Trophoblast cell (in vitro differentiated cells and primary cell): ENCODE data around the gene BAIAP2. TPM values are rescaled to one million over a fixed set of nuclear protein-coding genes. Genes with fewer than 3 reads are reported as not detected.
A peak's percentile ranks its signal among the peaks of the same experiment; 100 is the strongest.

ENCODE experiments used
- DNase-seq, 2 donors: peaks; one replicate each; pipeline ENCODE4 v3.0.0-alpha.2; 2016
- H2AFZ ChIP-seq: 2 replicates; pipeline ENCODE4 v1.6.1; 2013; ENCODE audit warnings: low read length, moderate library complexity, mild to moderate bottlenecking; ENCODE audit not compliant: insufficient read depth, poor library complexity
- H2AK5ac ChIP-seq: 2 replicates; pipeline ENCODE4 v1.6.1; 2013; ENCODE audit warnings: mild to moderate bottlenecking, low read length
- H2BK120ac ChIP-seq: 2 replicates; pipeline ENCODE4 v1.6.1; 2013; ENCODE audit warnings: low read length, mild to moderate bottlenecking, moderate library complexity; ENCODE audit not compliant: insufficient read depth, poor library complexity
- H2BK12ac ChIP-seq: 2 replicates; pipeline ENCODE4 v1.6.1; 2013; ENCODE audit warnings: mild to moderate bottlenecking, low read length, moderate library complexity
- H2BK5ac ChIP-seq: 2 replicates; pipeline ENCODE4 v1.6.1; 2013; ENCODE audit warnings: low read length, low read depth, moderate library complexity, mild to moderate bottlenecking; ENCODE audit not compliant: poor library complexity
- H3K14ac ChIP-seq: 2 replicates; pipeline ENCODE4 v1.6.1; 2013; ENCODE audit warnings: mild to moderate bottlenecking, low read length
- H3K18ac ChIP-seq: 2 replicates; pipeline ENCODE4 v1.6.1; 2013; ENCODE audit warnings: mild to moderate bottlenecking, low read length
- H3K23ac ChIP-seq: 2 replicates; pipeline ENCODE4 v1.6.1; 2013; ENCODE audit warnings: low read length
- H3K27ac ChIP-seq: 2 replicates; pipeline ENCODE4 v1.5.1; 2013; ENCODE audit warnings: low read depth, mild to moderate bottlenecking, inconsistent platforms, low read length, moderate library complexity
- H3K27me3 ChIP-seq: 2 replicates; pipeline ENCODE4 v1.6.1; 2013; ENCODE audit warnings: inconsistent platforms, mild to moderate bottlenecking, low read length, moderate library complexity; ENCODE audit not compliant: insufficient read depth
- H3K36me3 ChIP-seq, 2 experiments: 1 replicate in 1 of 2; 2 replicates in 1 of 2; pipeline ENCODE4 v1.6.1; 2013; ENCODE audit warnings: low read length in 2 of 2, mild to moderate bottlenecking in 2 of 2, moderate library complexity in 1 of 2; ENCODE audit not compliant: insufficient read depth in 2 of 2, control insufficient read depth in 1 of 2
- H3K4ac ChIP-seq: 2 replicates; pipeline ENCODE4 v1.6.1; 2013; ENCODE audit warnings: low read depth, mild to moderate bottlenecking, low read length, moderate library complexity
- H3K4me1 ChIP-seq, 2 experiments: 1 replicate in 1 of 2; 2 replicates in 1 of 2; pipeline ENCODE4 v1.6.1; 2013; ENCODE audit warnings: low read length in 2 of 2, mild to moderate bottlenecking in 2 of 2, moderate library complexity in 1 of 2; ENCODE audit not compliant: insufficient read depth in 2 of 2, control insufficient read depth in 1 of 2
- H3K4me2 ChIP-seq: 2 replicates; pipeline ENCODE4 v1.6.1; 2013; ENCODE audit warnings: inconsistent platforms, mild to moderate bottlenecking, low read length, moderate library complexity
- H3K4me3 ChIP-seq: 2 replicates; pipeline ENCODE4 v1.5.1; 2013; ENCODE audit warnings: mild to moderate bottlenecking, low read depth, low read length, inconsistent platforms
- H3K79me1 ChIP-seq: one replicate; pipeline ENCODE4 v1.6.1; 2013; ENCODE audit warnings: low read length
- H3K79me2 ChIP-seq: 2 replicates; pipeline ENCODE4 v1.6.1; 2013; ENCODE audit warnings: low read length, mild to moderate bottlenecking; ENCODE audit not compliant: control insufficient read depth, insufficient read depth, poor library complexity
- H3K9ac ChIP-seq: 2 replicates; pipeline ENCODE4 v1.6.1; 2013; ENCODE audit warnings: mild to moderate bottlenecking, low read length
- H3K9me3 ChIP-seq: 2 replicates; pipeline ENCODE4 v1.6.1; 2013; ENCODE audit warnings: low read depth, mild to moderate bottlenecking, control low read depth, inconsistent platforms, low read length; ENCODE audit not compliant: insufficient read depth
- H4K12ac ChIP-seq: 2 replicates; pipeline ENCODE4 v1.6.1; 2013; ENCODE audit warnings: low read depth, mild to moderate bottlenecking, low read length, moderate library complexity
- H4K8ac ChIP-seq: 2 replicates; pipeline ENCODE4 v1.6.1; 2013; ENCODE audit warnings: low read depth, mild to moderate bottlenecking, low read length, moderate library complexity
- H4K91ac ChIP-seq: one replicate; pipeline ENCODE4 v1.6.1; 2013; ENCODE audit warnings: low read depth, mild to moderate bottlenecking, low read length, moderate library complexity
- WGBS: extraction: QIAGEN DNeasy Blood & Tissue Kit; methylation state at CpG from one replicate; pipeline ENCODE4 v1.1.7; 2013; ENCODE audit warnings: missing lambda C conversion rate; ENCODE audit not compliant: insufficient read length, insufficient coverage; ENCODE audit errors: extremely low coverage; 5-methylcytosine and 5-hydroxymethylcytosine counted together
- polyA plus RNA-seq: library from polyadenylated mRNA; stranded (reverse); fragments of 200-250 nt; gene quantifications from 2 replicates; pipeline ENCODE4 v1.2.3, GENCODE V29; 2013

Gene BAIAP2, protein sequence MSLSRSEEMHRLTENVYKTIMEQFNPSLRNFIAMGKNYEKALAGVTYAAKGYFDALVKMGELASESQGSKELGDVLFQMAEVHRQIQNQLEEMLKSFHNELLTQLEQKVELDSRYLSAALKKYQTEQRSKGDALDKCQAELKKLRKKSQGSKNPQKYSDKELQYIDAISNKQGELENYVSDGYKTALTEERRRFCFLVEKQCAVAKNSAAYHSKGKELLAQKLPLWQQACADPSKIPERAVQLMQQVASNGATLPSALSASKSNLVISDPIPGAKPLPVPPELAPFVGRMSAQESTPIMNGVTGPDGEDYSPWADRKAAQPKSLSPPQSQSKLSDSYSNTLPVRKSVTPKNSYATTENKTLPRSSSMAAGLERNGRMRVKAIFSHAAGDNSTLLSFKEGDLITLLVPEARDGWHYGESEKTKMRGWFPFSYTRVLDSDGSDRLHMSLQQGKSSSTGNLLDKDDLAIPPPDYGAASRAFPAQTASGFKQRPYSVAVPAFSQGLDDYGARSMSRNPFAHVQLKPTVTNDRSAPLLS
- 81.6 and 88.1 TPM in 2 replicates for polyA plus RNA-seq

DNA sequence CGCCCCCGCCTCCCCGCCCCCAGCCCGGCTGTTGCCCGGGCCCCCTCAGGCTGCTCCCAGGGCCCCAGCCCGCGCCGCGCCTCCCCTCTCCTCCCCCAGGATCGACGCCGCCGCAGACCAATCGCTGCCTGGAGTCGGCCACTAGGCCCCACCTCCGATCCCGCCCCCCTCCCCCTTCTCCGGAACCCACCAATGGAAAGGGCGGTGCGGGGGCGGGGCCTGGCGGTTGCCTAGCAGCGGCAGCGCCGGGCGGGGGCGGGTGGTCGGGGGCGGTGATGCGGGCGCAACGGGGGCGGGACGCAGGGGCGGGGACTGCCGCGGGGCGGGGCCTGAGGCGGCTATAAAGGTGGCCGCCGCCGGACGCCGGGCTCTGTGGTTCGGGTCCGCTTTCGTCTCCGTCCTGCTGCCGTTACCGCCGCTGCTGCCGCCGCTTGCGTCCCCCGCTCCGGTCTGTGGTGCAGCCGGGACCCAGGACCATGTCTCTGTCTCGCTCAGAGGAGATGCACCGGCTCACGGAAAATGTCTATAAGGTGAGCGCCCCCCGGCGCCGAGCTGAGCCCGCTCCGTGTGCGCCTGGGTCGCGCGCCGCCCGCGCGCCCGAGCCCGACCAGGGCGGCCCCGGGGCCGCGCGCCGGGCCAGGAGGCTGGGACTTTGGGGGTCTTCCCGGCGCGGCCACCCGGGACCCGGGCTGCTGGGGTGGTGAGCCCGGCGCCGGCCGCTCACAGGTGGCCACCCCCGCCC, at the start of gene BAIAP2:
TSS of gene BAIAP2 (plus strand) at position 373 of the 742 bp plus-strand sequence. CDS start at position 477, 104 bp downstream.
- Histone ChIP-seq H3K9me3 (peaks cover 4% of the 10 kb centered on the region), H3K4ac (peak within 1 kb of the TSS; percentile 75), H2AFZ (peak within 1 kb of the TSS; percentile 24), H4K8ac (peak within 1 kb of the TSS; percentile 34), H4K12ac (peak within 1 kb of the TSS; percentile 40), H2BK5ac (peak within 1 kb of the TSS; percentile 9), H3K27me3 (no peaks in the 10 kb centered on the region), H3K4me1 (peaks cover 42 to 44% of the 10 kb centered on the region in 2 experiments), H2AK5ac (peak within 1 kb of the TSS; percentile 58), H2BK120ac (no peak within 1 kb of the TSS), H3K4me3 (peak within 1 kb of the TSS; percentile 83), H3K18ac (peak within 1 kb of the TSS; percentile 60), H3K79me1 (peaks cover 22% of the 10 kb centered on the region), H3K9ac (peak within 1 kb of the TSS; percentile 54), H2BK12ac (no peak within 1 kb of the TSS), H3K14ac (peak within 1 kb of the TSS; percentile 13), H3K27ac (no peak within 1 kb of the TSS), H3K79me2 (peaks cover 26% of the 10 kb centered on the region), H3K36me3 (peaks cover 8% of the 10 kb centered on the region in 2 experiments), H3K4me2 (peak within 1 kb of the TSS; percentile 88), H3K23ac (no peak within 1 kb of the TSS), H4K91ac (peak within 1 kb of the TSS; percentile 27)
- no CpG with 5 or more reads among the region's 92 CpGs for WGBS
- DNase-seq, result peak; percentile 87 to 91

DNA sequence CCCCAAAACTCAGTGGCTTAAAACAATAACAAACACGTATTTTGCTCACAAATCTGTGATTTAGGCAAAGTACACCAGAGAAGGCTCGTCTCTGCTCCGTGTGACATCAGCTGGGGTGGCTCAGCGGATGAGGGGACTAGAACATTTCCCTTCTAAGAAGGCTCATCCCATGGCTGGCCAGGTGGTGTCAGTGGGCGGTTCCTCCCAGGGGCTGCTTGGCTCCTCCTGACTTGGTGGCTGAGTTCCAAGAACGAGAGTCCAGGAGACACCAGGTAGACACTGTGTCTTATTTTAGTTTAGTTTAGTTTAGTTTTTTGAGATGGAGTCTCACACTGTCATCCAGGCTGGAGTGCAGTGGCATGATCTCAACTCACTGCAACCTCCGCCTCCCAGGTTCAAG, 48.9 kb upstream of the BAIAP2 start:
- no peak overlapping the region for H3K18ac ChIP-seq
- no peak overlapping the region for H4K8ac ChIP-seq
- H2BK5ac ChIP-seq, result no peak overlapping the region
- no peak overlapping the region for H3K9ac ChIP-seq
- peaks cover 4 to 5% of the 10 kb centered on the region in 2 experiments for H3K4me1 ChIP-seq
- H4K12ac ChIP-seq, result no peak overlapping the region
- no peak overlapping the region for H2BK120ac ChIP-seq
- no peaks in the 10 kb centered on the region for H3K9me3 ChIP-seq
- no CpG with 5 or more reads among the region's 7 CpGs for WGBS
- no peak overlapping the region for H2AFZ ChIP-seq
- H2BK12ac ChIP-seq, result no peak overlapping the region
- peaks cover 3% of the 10 kb centered on the region for H3K79me1 ChIP-seq
- H3K23ac ChIP-seq, result no peak overlapping the region
- no peak overlapping the region for H3K4me2 ChIP-seq
- no peaks in the 10 kb centered on the region for H3K27me3 ChIP-seq
- H3K4ac ChIP-seq, result no peak overlapping the region
- no peak for DNase-seq
- no peaks in the 10 kb centered on the region for H3K79me2 ChIP-seq
- H4K91ac ChIP-seq, result no peak overlapping the region
- no peak overlapping the region for H3K4me3 ChIP-seq
- no peaks in the 10 kb centered on the region for H3K36me3 ChIP-seq
- no peak overlapping the region for H2AK5ac ChIP-seq
- no peak overlapping the region for H3K27ac ChIP-seq
- no peak overlapping the region for H3K14ac ChIP-seq

DNA sequence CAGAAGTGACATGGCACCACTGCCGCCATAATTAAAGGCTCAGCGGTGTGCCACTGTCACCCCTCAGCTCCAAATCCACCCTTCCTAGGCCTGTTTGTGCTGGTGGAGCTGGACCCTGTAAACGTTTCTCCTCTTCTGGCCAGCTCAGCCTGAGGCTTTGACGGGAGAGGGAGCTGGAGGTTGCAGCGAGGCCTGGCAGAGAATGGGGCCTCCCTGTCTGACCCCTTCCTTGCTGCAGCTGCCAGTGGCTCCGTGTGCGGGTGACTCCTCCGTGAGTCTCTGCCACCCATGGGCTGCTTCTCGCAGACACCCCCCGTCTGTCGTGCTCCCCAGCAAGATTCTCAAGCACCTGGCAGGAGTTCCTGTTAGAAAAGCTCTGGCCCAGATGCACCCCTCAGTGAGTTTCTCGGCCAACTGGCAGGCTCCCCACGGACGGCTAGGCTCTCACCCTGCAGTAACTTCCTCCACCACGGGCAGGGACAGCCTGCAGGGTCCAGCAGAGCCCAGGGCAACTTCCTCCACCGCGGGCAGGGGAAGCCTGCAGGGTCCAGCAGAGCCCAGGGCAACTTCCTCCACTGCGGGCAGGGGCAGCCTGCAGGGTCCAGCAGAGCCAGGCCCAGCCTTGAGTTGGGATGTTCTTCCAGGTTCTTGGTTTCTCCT, 48.0 kb upstream of the BAIAP2 start:
- H3K36me3 ChIP-seq, result no peaks in the 10 kb centered on the region
- H2BK5ac ChIP-seq, result no peak overlapping the region
- H4K8ac ChIP-seq, result no peak overlapping the region
- peak overlapping the region; percentile 52 for H4K91ac ChIP-seq
- H2BK120ac ChIP-seq, result no peak overlapping the region
- peaks cover 7% of the 10 kb centered on the region for H3K79me1 ChIP-seq
- no peak overlapping the region for H3K9ac ChIP-seq
- H3K23ac ChIP-seq, result no peak overlapping the region
- WGBS, result no CpG with 5 or more reads among the region's 18 CpGs
- no peak overlapping the region for H3K18ac ChIP-seq
- no peak overlapping the region for H2BK12ac ChIP-seq
- H3K14ac ChIP-seq, result no peak overlapping the region
- H2AK5ac ChIP-seq, result no peak overlapping the region
- H4K12ac ChIP-seq, result no peak overlapping the region
- DNase-seq, result peak in 1 of 2 donors; percentile 19
- H3K4me1 ChIP-seq, result peaks cover 4 to 5% of the 10 kb centered on the region in 2 experiments
- H3K4ac ChIP-seq, result no peak overlapping the region
- H3K4me3 ChIP-seq, result no peak overlapping the region
- no peak overlapping the region for H3K27ac ChIP-seq
- H3K27me3 ChIP-seq, result peaks cover 2% of the 10 kb centered on the region
- H3K79me2 ChIP-seq, result peaks cover 2% of the 10 kb centered on the region
- no peak overlapping the region for H3K4me2 ChIP-seq
- H3K9me3 ChIP-seq, result no peaks in the 10 kb centered on the region
- H2AFZ ChIP-seq, result no peak overlapping the region

DNA sequence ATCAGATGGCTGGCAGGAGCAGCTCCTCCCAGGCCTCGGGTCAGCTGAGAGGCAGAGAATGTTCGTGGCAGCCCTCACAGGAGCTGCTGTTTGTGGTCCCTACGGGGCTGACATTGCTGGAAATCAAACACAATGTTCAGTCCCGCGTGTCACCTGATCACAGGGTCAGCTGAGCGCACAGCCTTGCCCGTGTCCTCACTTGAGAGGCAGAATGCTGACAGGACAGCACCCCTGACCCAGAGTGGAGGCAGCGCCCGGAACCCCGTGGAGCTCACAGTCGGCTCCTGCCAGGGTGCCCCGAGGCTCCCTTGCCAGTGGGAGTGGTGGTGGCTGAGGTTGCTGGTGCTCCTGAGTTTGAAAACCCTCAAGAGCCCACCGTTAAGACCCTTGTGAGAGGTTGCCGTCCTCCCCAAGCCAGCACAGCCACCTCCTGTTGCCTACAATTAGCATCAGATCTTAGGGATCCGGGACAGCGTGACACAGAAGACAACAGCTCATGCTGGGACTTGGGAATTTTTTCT, 47.0 kb upstream of the BAIAP2 start:
- H3K18ac ChIP-seq, result no peak overlapping the region
- H3K27ac ChIP-seq, result no peak overlapping the region
- H2BK5ac ChIP-seq, result no peak overlapping the region
- no peak overlapping the region for H2AK5ac ChIP-seq
- H4K12ac ChIP-seq, result no peak overlapping the region
- no peak overlapping the region for H3K4ac ChIP-seq
- H2AFZ ChIP-seq, result no peak overlapping the region
- no peak overlapping the region for H2BK12ac ChIP-seq
- H3K36me3 ChIP-seq, result no peaks in the 10 kb centered on the region
- peaks cover 4% of the 10 kb centered on the region for H3K27me3 ChIP-seq
- H4K8ac ChIP-seq, result no peak overlapping the region
- H3K4me3 ChIP-seq, result no peak overlapping the region
- no peaks in the 10 kb centered on the region for H3K9me3 ChIP-seq
- no peak overlapping the region for H3K14ac ChIP-seq
- no peak overlapping the region for H4K91ac ChIP-seq
- no peak overlapping the region for H3K9ac ChIP-seq
- H3K23ac ChIP-seq, result no peak overlapping the region
- H3K79me2 ChIP-seq, result peaks cover 5% of the 10 kb centered on the region
- H3K4me2 ChIP-seq, result no peak overlapping the region
- peaks cover 5 to 6% of the 10 kb centered on the region in 2 experiments for H3K4me1 ChIP-seq
- no CpG with 5 or more reads among the region's 16 CpGs for WGBS
- H3K79me1 ChIP-seq, result peaks cover 7% of the 10 kb centered on the region
- DNase-seq, result no peak
- no peak overlapping the region for H2BK120ac ChIP-seq
